H1 (cell line): Measurements from ENCODE around the gene HFE. TPM values are rescaled to one million over a fixed set of nuclear protein-coding genes. Genes with fewer than 3 reads are reported as not detected.

Source experiments
- CTCF ChIA-PET: fragments of 300-600 bp; sonication (Branson Sonifier 250); formaldehyde crosslinking; loops from one replicate; lab custom pipeline; 2021; ENCODE audit not compliant: partially characterized antibody; lab: Charles Lee
- POLR2A ChIA-PET: fragments of 300-600 bp; sonication (Branson Sonifier 250); formaldehyde crosslinking; loops from one replicate; lab custom pipeline; 2021; ENCODE audit warnings: inconsistent platforms; ENCODE audit not compliant: partially characterized antibody; lab: Charles Lee
- DNase-seq, 2 experiments: peaks; one replicate each; pipeline versions ENCODE4 v3.0.0 to v3.0.0-alpha.2; 2010 to 2022; ENCODE audit warnings: low spot score in 2 of 2, low read depth in 1 of 2, mixed read lengths in 1 of 2
- FAIRE-seq: peaks from 2 replicates; lab custom pipeline; 2011; peaks lifted over from hg19 to GRCh38; lab: Jason Lieb, UNC
- H2AFZ ChIP-seq: 2 replicates; pipeline ENCODE4 v1.8.1; 2012; ENCODE audit warnings: low read length, inconsistent platforms
- H2AK5ac ChIP-seq: 2 replicates; pipeline ENCODE4 v1.6.1; 2013; ENCODE audit warnings: low read depth, low read length
- H2BK120ac ChIP-seq: replicated peaks from 2 replicates; pipeline ENCODE3; 2013; ENCODE audit warnings: low read depth, low read length, inconsistent platforms
- H2BK12ac ChIP-seq: 2 replicates; pipeline ENCODE4 v1.6.1; 2013; ENCODE audit warnings: low read depth, low read length
- H2BK15ac ChIP-seq: 2 replicates; pipeline ENCODE4 v1.6.1; 2013; ENCODE audit warnings: low read length
- H2BK20ac ChIP-seq: 2 replicates; pipeline ENCODE4 v1.6.1; 2013; ENCODE audit warnings: low read length
- H2BK5ac ChIP-seq: 2 replicates; pipeline ENCODE4 v1.6.1; 2013; ENCODE audit warnings: low read depth, low read length
- H3K14ac ChIP-seq: 2 replicates; pipeline ENCODE4 v1.6.1; 2013; ENCODE audit warnings: inconsistent platforms; ENCODE audit not compliant: insufficient read length
- H3K18ac ChIP-seq: 2 replicates; pipeline ENCODE4 v1.6.1; 2013; ENCODE audit warnings: low read length; ENCODE audit errors: extremely low read depth
- H3K23ac ChIP-seq: 2 replicates; pipeline ENCODE4 v1.6.1; 2013; ENCODE audit warnings: inconsistent platforms; ENCODE audit not compliant: insufficient read length
- H3K23me2 ChIP-seq: 2 replicates; pipeline ENCODE4 v1.6.1; 2013; ENCODE audit warnings: low read depth, low read length
- H3K27ac ChIP-seq: 2 replicates; pipeline ENCODE4 v1.6.1; 2011; ENCODE audit warnings: low read depth, low read length, inconsistent platforms
- H3K27me3 ChIP-seq, 4 experiments: replicated peaks in 1 of 4; 1 replicate in 1 of 4; 2 replicates in 3 of 4; pipeline versions ENCODE4 v1.6.1 to v1.8.1; 2011 to 2013; ENCODE audit warnings: low read length in 3 of 4, mild to moderate bottlenecking in 3 of 4, inconsistent platforms in 2 of 4, mixed read lengths in 2 of 4, moderate library complexity in 1 of 4; ENCODE audit not compliant: control insufficient read depth in 3 of 4, insufficient read depth in 3 of 4; ENCODE audit errors: extremely low read depth in 1 of 4
- H3K36me3 ChIP-seq, 4 experiments: 2 replicates each; pipeline versions ENCODE4 v1.6.1 to v1.8.1; 2011 to 2013; ENCODE audit warnings: mild to moderate bottlenecking in 4 of 4, low read length in 3 of 4, moderate library complexity in 2 of 4, control low read depth in 1 of 4, inconsistent platforms in 1 of 4; ENCODE audit not compliant: insufficient read depth in 4 of 4, control insufficient read depth in 2 of 4
- H3K4ac ChIP-seq: replicated peaks from 2 replicates; pipeline ENCODE3; 2013; ENCODE audit warnings: low read length, low read depth, mixed read lengths, inconsistent platforms; ENCODE audit not compliant: insufficient read length
- H3K4me1 ChIP-seq, 4 experiments: replicated peaks in 1 of 4; 1 replicate in 1 of 4; 2 replicates in 3 of 4; pipeline versions ENCODE4 v1.6.1 to v1.8.1; 2011 to 2013; ENCODE audit warnings: low read length in 3 of 4, inconsistent platforms in 2 of 4, mixed read lengths in 1 of 4; ENCODE audit not compliant: insufficient read depth in 4 of 4, control insufficient read depth in 3 of 4
- H3K4me2 ChIP-seq, 2 experiments: 2 replicates each; pipeline versions ENCODE4 v1.6.1 to v1.8.1; 2011 to 2013; ENCODE audit warnings: low read depth in 2 of 2, low read length in 2 of 2, control low read depth in 1 of 2, inconsistent platforms in 1 of 2, mild to moderate bottlenecking in 1 of 2; ENCODE audit not compliant: insufficient read depth in 1 of 2
- H3K4me3 ChIP-seq, 4 experiments: fragments of 200-600, 300-600 bp in 1 of 4; sonication (generic), shearing (Covaris generic), sonication (Bioruptor Twin) in 1 of 4; 2 replicates each; pipeline versions ENCODE4 v1.5.1 to v1.8.1; 2011 to 2016; ENCODE audit warnings: low read length in 4 of 4, low read depth in 3 of 4, control low read depth in 2 of 4, inconsistent platforms in 2 of 4, mild to moderate bottlenecking in 2 of 4, mixed read lengths in 1 of 4, moderate library complexity in 1 of 4; ENCODE audit not compliant: insufficient read depth in 2 of 4; ENCODE audit errors: extremely low read depth in 1 of 4
- H3K56ac ChIP-seq: replicated peaks from 2 replicates; pipeline ENCODE3; 2013; ENCODE audit warnings: low read depth, mild to moderate bottlenecking, mixed read lengths, low read length, inconsistent platforms; ENCODE audit not compliant: insufficient read length
- H3K79me1 ChIP-seq: 2 replicates; pipeline ENCODE4 v1.6.1; 2013; ENCODE audit warnings: low read depth, low read length, control low read depth
- H3K79me2 ChIP-seq, 2 experiments: 2 replicates each; pipeline versions ENCODE4 v1.6.1 to v1.8.1; 2012 to 2013; ENCODE audit warnings: low read length in 2 of 2, mild to moderate bottlenecking in 2 of 2, inconsistent platforms in 1 of 2; ENCODE audit not compliant: insufficient read depth in 2 of 2, control insufficient read depth in 1 of 2
- H3K9ac ChIP-seq, 4 experiments: replicated peaks in 1 of 4; 1 replicate in 1 of 4; 2 replicates in 3 of 4; pipeline versions ENCODE4 v1.6.1 to v1.8.1; 2011 to 2013; ENCODE audit warnings: low read depth in 3 of 4, low read length in 3 of 4, control low read depth in 2 of 4, mild to moderate bottlenecking in 2 of 4, moderate library complexity in 2 of 4, inconsistent platforms in 1 of 4; ENCODE audit errors: extremely low read depth in 1 of 4
- H3K9me3 ChIP-seq, 2 experiments: 2 replicates each; pipeline versions ENCODE4 v1.6.1 to v1.8.1; 2012 to 2013; ENCODE audit warnings: mild to moderate bottlenecking in 2 of 2, moderate library complexity in 2 of 2, control low read depth in 1 of 2, inconsistent platforms in 1 of 2, low read depth in 1 of 2, low read length in 1 of 2, mixed read lengths in 1 of 2; ENCODE audit not compliant: insufficient read depth in 2 of 2
- H4K20me1 ChIP-seq, 2 experiments: replicated peaks in 1 of 2; 2 replicates each; pipeline versions ENCODE3 to v1.8.1; 2011 to 2013; ENCODE audit warnings: inconsistent platforms in 2 of 2, low read length in 2 of 2, mild to moderate bottlenecking in 1 of 2; ENCODE audit not compliant: insufficient read depth in 2 of 2, control insufficient read depth in 1 of 2
- H4K5ac ChIP-seq: 2 replicates; pipeline ENCODE4 v1.6.1; 2013; ENCODE audit warnings: low read length, low read depth, mixed read lengths, inconsistent platforms; ENCODE audit not compliant: insufficient read length
- H4K8ac ChIP-seq: 2 replicates; pipeline ENCODE4 v1.8.0; 2013; ENCODE audit warnings: mild to moderate bottlenecking, moderate library complexity, low read length, inconsistent platforms; ENCODE audit not compliant: insufficient read depth; ENCODE audit errors: extremely low read depth
- H4K91ac ChIP-seq: replicated peaks from 2 replicates; pipeline ENCODE3; 2013; ENCODE audit warnings: low read length, mixed read lengths, inconsistent platforms; ENCODE audit not compliant: insufficient read length
- POLR2A ChIP-seq, 2 experiments: IDR thresholded peaks; 1 replicate in 1 of 2; 2 replicates in 1 of 2; pipeline ENCODE4 v1.6.1; 2011; ENCODE audit warnings: low read depth in 2 of 2, low read length in 2 of 2, mild to moderate bottlenecking in 2 of 2; ENCODE audit errors: control extremely low read depth in 1 of 2
- SP4 ChIP-seq: IDR thresholded peaks from 2 replicates; pipeline ENCODE4 v1.6.1; 2012; ENCODE audit warnings: low read length, inconsistent platforms
- WGBS, 2 experiments: shearing (Covaris generic) in 1 of 2; methylation state at CpG; one replicate each; pipeline versions ENCODE4 v1.1.6 to v1.1.7; 2013 to 2015; ENCODE audit warnings: low lambda C conversion rate in 2 of 2, mixed read lengths in 2 of 2, inconsistent platforms in 1 of 2, low coverage in 1 of 2, missing lambda C conversion rate in 1 of 2; ENCODE audit not compliant: insufficient replicate concordance in 2 of 2, insufficient coverage in 1 of 2, insufficient read length in 1 of 2; ENCODE audit errors: extremely low coverage in 1 of 2, missing lambda C conversion rate in 1 of 2; 5-methylcytosine and 5-hydroxymethylcytosine counted together
- polyA plus RNA-seq, 7 experiments: library from polyadenylated mRNA; depleted of rRNA in 3 of 7; stranded (reverse) in 5 of 7; unstranded in 2 of 7; fragments of >200 nt in 5 of 7; fragments of 200-250 nt in 2 of 7; gene quantifications; 1 replicate in 5 of 7; 2 replicates in 1 of 7; 4 replicates in 1 of 7; pipeline versions ENCODE4 v1.2.1 to v1.2.3, GENCODE V29; 2011 to 2013; ENCODE audit warnings: missing spikeins in 2 of 7, mixed read lengths in 2 of 7
- total RNA-seq: library from RNA; stranded (reverse); fragmentation: NEBNext Ultra II Directional; extraction: Animal tissue kit (Norgen Biotek cat#: 25700); gene quantifications from 2 replicates; pipeline ENCODE4 v1.2.1, GENCODE V29; 2021

HFE gene
- total and polyA plus RNA-seq, 2 of the 8 experiments (the other 6 are each of a cell fraction or from before 2014, with no cell fraction given): 1.6 to 2.0 TPM

DNA sequence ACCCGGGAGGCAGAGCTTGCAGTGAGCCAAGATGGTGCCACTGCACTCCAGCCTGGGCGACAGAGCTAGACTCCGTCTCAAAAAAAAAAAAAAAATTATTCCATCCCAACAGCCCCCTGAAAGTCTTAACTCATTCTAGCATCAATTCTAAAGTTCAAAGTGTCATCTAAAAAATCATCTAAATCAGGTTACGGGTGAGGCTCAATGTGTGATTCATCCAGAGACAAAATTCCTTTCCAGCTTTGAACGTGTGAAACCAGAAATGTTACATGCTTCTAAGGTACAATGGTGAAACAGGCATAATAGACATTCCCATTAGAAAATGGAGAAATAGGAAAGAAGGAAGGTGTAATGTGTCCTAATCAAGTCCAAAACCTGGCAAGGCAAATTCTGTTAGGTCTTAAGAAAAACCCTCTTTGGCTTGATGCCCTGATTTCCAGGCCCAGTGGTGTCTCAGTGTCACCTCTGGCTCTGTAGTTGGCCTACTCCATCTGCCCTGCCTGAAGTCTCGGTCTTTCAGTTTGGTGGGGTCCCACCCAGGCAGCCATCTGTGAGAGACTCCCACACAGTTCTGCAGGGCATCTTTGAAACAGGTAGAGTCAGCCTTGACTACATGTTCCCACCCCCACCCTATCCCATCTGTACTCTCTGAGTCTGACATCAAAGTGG is 43.5 kb downstream of the HFE start:
- Histone ChIP-seq H2BK12ac (no peak overlapping the region), H3K79me2 (peaks cover 0 to 19% of the 10 kb centered on the region in 2 experiments; a peak in 3 of 4 replicates), H2AK5ac (no peak overlapping the region), H4K20me1 (peaks cover 0 to 1% of the 10 kb centered on the region in 2 experiments), H2AFZ (no peak overlapping the region), H3K27ac (no peak overlapping the region), H4K5ac (no peak overlapping the region), H2BK20ac (no peak overlapping the region), H3K14ac (no peak overlapping the region), H3K4me2 (no peak overlapping the region), H3K36me3 (peaks cover 0 to 9% (median 2%) of the 10 kb centered on the region in 4 experiments; a peak in 3 of 8 replicates), H4K8ac (no peak overlapping the region), H3K4me1 (no peaks in the 10 kb centered on the region), H3K4ac (no peak overlapping the region), H3K56ac (no peak overlapping the region), H3K18ac (no peak overlapping the region), H3K4me3 (no peak overlapping the region), H3K79me1 (no peaks in the 10 kb centered on the region), H3K27me3 (no peaks in the 10 kb centered on the region), H3K9me3 (no peaks in the 10 kb centered on the region), H3K23me2 (no peaks in the 10 kb centered on the region; the same call in 1 of the 2 replicates), H4K91ac (no peak overlapping the region), H3K23ac (no peak overlapping the region), H2BK15ac (no peak overlapping the region), H3K9ac (no peak overlapping the region), H2BK5ac (no peak overlapping the region), H2BK120ac (no peak overlapping the region)
- FAIRE-seq (no peak), DNase-seq (no peak)
- ChIA-PET POLR2A (interaction anchor here (0.6 to 17.3 kb wide), 14 partner anchors 5 to 158 kb away, joined by 3 to 1244 read pairs (median 4); a partner anchor contains a TSS), CTCF (interaction anchor here (0.6 to 1.5 kb wide), 4 partner anchors 9 to 576 kb away, joined by 3 to 4 read pairs (median 4); no protein-coding TSS in a partner anchor)
- TF ChIP-seq POLR2A (IDR thresholded peaks at IDR 0.05; ENCODE audit: control extremely low read depth in 1 of 2, low read depth in 2 of 2, low read length in 2 of 2): peak in 1 of 2 experiments; percentile 36; a peak in 1 of 3 replicates
- no peak for TF ChIP-seq SP4
- WGBS, 2 experiments: 93% methylated on average over 6 of the region's 6 CpGs; no CpG with 5 or more reads in 1 of the 2 experiments
